Fibroblast of mammary gland (primary cell): ENCODE data around the gene EME1.
A peak's percentile ranks its signal among the peaks of the same experiment; 100 is the strongest.

ENCODE experiments used
- DNase-seq: peaks from one replicate; pipeline ENCODE4 v3.0.0-alpha.2; 2010; ENCODE audit warnings: low read depth
- H3K4me3 ChIP-seq: 2 replicates; pipeline ENCODE4 v1.5.1; 2011; ENCODE audit warnings: low read depth, mild to moderate bottlenecking, low read length, moderate library complexity; ENCODE audit not compliant: control insufficient read depth
- TF ChIP-seq, protein P1 (sequence below): conservative IDR thresholded peaks from 2 replicates; pipeline ENCODE4 v1.5.1; 2011; ENCODE audit warnings: low read depth, low read length, inconsistent platforms; ENCODE audit not compliant: control insufficient read depth, insufficient read depth

EME1 gene, protein sequence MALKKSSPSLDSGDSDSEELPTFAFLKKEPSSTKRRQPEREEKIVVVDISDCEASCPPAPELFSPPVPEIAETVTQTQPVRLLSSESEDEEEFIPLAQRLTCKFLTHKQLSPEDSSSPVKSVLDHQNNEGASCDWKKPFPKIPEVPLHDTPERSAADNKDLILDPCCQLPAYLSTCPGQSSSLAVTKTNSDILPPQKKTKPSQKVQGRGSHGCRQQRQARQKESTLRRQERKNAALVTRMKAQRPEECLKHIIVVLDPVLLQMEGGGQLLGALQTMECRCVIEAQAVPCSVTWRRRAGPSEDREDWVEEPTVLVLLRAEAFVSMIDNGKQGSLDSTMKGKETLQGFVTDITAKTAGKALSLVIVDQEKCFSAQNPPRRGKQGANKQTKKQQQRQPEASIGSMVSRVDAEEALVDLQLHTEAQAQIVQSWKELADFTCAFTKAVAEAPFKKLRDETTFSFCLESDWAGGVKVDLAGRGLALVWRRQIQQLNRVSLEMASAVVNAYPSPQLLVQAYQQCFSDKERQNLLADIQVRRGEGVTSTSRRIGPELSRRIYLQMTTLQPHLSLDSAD

DNA sequence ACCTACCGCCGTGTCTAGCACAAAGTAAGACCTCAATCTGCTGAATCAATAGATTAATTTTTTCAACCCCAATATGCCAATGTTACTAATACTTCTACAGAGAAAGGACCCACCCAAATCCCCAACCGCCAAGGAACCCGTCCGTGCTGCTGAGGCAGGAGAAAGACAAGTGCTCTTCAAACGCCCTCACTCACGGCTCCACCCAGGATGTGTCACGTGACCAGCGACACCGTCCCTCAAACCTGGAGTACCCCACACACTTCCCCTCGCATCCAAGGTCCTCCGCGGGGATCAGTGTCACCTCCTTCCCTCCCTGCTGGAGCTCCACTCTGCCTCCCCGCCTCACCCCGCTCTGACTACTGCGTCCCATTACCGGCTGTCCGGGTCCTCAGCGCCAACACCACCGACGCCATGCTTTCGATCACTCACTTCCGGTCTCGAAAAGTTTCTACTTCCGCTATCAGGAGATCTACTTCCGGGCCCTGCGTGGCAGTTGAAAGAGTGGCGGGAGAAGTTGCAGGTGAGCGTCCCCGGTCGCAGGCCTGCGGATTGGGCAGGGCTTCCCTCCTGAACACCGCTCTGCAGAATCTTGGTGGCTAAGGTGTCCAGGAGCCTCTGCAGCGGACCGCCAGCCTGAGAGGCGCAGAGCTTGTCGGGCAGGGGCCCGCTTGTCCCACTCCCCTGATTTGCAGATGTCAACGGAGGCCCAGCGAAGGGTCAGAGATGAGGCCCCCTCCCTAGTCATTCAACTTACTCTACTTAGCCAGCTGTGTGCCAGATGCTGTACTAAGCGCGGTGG lies at the start of gene EME1, which contains the start of gene MRPL27:
Gene EME1, plus strand, starts transcription at position 472 of the 799 bp plus-strand sequence. CDS start 1,980 bp downstream, outside the sequence.
Gene MRPL27, minus strand, starts transcription at position 427 of the 799 bp plus-strand sequence. Its CDS starts 14 bp downstream, at position 413.
- peak; percentile 83 for DNase-seq
- TF ChIP-seq, protein P1, sequence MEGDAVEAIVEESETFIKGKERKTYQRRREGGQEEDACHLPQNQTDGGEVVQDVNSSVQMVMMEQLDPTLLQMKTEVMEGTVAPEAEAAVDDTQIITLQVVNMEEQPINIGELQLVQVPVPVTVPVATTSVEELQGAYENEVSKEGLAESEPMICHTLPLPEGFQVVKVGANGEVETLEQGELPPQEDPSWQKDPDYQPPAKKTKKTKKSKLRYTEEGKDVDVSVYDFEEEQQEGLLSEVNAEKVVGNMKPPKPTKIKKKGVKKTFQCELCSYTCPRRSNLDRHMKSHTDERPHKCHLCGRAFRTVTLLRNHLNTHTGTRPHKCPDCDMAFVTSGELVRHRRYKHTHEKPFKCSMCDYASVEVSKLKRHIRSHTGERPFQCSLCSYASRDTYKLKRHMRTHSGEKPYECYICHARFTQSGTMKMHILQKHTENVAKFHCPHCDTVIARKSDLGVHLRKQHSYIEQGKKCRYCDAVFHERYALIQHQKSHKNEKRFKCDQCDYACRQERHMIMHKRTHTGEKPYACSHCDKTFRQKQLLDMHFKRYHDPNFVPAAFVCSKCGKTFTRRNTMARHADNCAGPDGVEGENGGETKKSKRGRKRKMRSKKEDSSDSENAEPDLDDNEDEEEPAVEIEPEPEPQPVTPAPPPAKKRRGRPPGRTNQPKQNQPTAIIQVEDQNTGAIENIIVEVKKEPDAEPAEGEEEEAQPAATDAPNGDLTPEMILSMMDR = no peak
- peak within 1 kb of the TSS; percentile 99 for H3K4me3 ChIP-seq

DNA sequence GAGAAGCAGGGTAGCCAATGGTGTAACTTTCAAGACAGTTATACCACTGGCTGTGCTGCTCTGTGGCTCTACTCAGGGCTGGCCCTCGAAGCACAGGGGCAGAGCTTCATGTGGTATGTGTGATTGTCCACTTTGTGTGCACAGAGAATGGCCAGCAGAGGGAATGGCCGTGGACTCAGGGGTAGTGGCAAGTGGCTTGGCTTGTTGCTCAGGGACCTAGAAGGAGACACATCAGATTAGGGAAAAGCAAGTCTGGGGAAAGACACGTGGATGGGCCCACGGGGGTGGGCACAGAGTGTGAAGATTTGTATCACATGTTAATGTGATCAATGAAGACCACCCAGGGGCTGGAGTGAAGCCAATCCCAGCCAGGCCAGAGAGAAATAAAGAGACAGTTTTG lies 47.1 kb upstream of the EME1 start:
- no peak overlapping the region for H3K4me3 ChIP-seq
- DNase-seq = no peak
- TF ChIP-seq, protein P1 = no peak

DNA sequence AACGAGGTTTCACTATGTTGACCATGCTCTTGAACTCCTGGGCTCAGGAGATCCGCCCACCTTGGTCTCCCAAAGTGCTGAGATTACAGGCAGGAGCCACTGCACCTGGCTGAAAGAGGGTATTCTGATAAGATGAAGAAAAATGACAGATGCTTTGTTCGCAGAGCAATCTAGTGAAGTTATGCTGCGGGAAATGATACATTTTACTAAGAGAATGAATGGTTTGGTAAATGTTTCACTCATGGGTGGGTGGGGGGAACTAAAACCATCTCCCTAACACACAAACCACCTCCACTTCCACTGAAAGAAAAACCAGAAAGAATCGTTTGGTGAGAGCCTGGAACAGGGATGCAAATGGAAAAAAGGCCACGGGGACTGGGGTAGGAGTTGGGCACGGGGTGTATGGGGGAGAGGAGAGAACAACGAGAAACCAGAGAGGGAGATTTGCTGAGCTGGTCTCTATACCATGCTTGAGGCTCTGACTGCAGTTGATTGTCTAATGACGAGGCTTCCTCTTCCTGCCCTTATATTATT lies 46.1 kb upstream of the EME1 start:
- no peak overlapping the region for H3K4me3 ChIP-seq
- TF ChIP-seq, protein P1 = no peak
- no peak for DNase-seq

DNA sequence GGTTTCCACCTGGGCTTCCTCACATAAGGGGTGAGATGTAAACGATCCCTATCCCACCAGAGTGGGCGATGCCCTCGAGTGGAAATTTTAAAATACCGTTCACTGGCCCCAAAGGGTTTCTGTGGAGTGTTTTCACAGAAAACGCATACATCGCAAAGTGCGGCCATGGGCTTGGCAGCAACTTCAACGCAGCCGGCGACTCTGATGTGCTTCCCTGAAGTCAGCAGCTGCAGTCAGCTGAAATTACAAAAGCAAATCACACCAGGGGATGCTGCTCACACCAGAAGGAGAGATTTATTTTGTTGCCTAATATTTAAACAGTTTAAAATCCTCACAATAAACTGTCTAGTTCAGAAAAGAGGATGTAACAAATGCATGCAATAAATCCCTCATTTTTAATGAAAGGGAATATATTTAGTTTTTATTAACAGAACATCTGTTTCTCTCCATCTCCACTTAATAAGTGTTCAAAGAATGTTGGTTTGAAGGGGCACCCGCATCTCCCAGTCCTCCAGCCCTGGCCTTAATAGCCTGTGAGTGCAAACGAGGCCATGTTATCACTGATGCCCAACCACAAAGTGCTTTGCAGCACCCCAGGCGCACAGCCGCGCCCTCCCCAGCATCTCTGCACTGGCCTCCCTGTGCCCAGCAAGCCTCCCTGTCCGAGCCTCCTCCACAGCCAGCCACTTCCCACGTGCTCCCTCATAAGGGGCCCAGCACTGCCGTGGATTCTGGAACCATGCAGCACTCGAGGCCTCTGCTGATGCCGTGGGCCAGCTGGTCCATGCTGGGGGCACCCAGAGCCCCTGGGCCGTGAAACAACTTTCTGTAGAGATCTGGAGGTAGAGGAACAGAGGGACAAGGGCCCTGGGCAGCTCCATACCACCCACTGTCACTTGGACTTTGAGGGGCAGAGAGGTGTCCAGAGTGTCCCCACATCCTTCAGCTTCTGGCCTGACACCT lies 44.4 kb upstream of the EME1 start:
- TF ChIP-seq, protein P1 = no peak
- no peak overlapping the region for H3K4me3 ChIP-seq
- no peak for DNase-seq

DNA sequence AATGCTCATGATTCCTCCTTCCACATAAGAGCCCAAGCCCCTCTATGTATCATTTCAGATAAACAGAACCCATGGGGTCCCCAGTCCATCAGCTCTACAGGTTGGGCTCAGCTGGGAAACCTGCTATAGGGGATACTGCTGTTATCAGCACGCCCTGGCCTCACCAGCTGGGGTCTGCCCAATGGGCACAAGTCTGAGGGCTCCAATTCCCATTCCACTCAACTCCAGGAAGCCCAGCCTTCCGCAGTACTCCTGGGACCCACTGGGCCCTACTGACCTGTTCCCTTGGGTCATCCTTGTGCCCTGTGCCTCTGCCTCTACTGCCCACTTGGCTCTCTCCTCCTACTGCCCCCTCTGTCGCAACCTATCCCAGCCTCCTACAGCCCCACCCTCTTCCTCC lies 43.3 kb upstream of the EME1 start:
- no peak for DNase-seq
- no peak overlapping the region for H3K4me3 ChIP-seq
- TF ChIP-seq, protein P1 = no peak
